H1 (cell line): ENCODE data around the gene EYA2.

ENCODE experiments used
- CHD1 ChIP-seq: IDR thresholded peaks from 2 replicates; pipeline ENCODE4 v1.6.1; 2012; ENCODE audit warnings: low read depth, low read length, improper control_type of control experiment
- CREB1 ChIP-seq: IDR thresholded peaks from 2 replicates; pipeline ENCODE4 v1.6.1; 2012; ENCODE audit warnings: inconsistent platforms
- CTCF ChIP-seq, 3 experiments: IDR thresholded peaks; 1 replicate in 2 of 3; 2 replicates in 1 of 3; pipeline versions ENCODE4 v1.5.1 to v1.6.1; 2011; ENCODE audit warnings: low read length in 3 of 3, mild to moderate bottlenecking in 3 of 3, inconsistent platforms in 2 of 3, low read depth in 1 of 3, moderate library complexity in 1 of 3; ENCODE audit not compliant: insufficient read depth in 1 of 3; ENCODE audit errors: control extremely low read depth in 1 of 3
- EP300 ChIP-seq, 2 experiments: IDR thresholded peaks; 1 replicate in 1 of 2; 2 replicates in 1 of 2; pipeline ENCODE4 v1.6.1; 2011 to 2012; ENCODE audit warnings: low read depth in 2 of 2, low read length in 2 of 2, mild to moderate bottlenecking in 2 of 2, borderline replicate concordance in 1 of 2, inconsistent platforms in 1 of 2, moderate library complexity in 1 of 2
- EZH2 ChIP-seq: fragments of 200-600 bp; sonication (generic); IDR thresholded peaks from 2 replicates; pipeline ENCODE4 v1.7.1; 2012; ENCODE audit warnings: low read depth, mild to moderate bottlenecking, moderate library complexity, low read length, inconsistent platforms; ENCODE audit not compliant: severe bottlenecking
- KDM1A ChIP-seq: fragments of 200-600, 300-600 bp; sonication (generic); IDR thresholded peaks from 2 replicates; pipeline ENCODE4 v1.7.1; 2016; ENCODE audit warnings: mild to moderate bottlenecking, low read length, borderline replicate concordance
- KDM5A ChIP-seq: fragments of 200-600 bp; IDR thresholded peaks from 2 replicates; pipeline ENCODE4 v1.7.1; 2012; ENCODE audit warnings: mild to moderate bottlenecking, low read length, inconsistent platforms, mixed read lengths
- MAFK ChIP-seq: IDR thresholded peaks from 2 replicates; pipeline ENCODE4 v1.6.1; 2012; ENCODE audit warnings: low read depth, mild to moderate bottlenecking, improper control_type of control experiment, low read length
- POLR2A ChIP-seq, 2 experiments: IDR thresholded peaks; 1 replicate in 1 of 2; 2 replicates in 1 of 2; pipeline ENCODE4 v1.6.1; 2011; ENCODE audit warnings: low read depth in 2 of 2, low read length in 2 of 2, mild to moderate bottlenecking in 2 of 2; ENCODE audit errors: control extremely low read depth in 1 of 2
- POLR2AphosphoS5 ChIP-seq: IDR thresholded peaks from 2 replicates; pipeline ENCODE4 v1.6.1; 2011; ENCODE audit warnings: low read depth, low read length
- TAF1 ChIP-seq: IDR thresholded peaks from 2 replicates; pipeline ENCODE4 v1.6.1; 2011; ENCODE audit warnings: mild to moderate bottlenecking, low read depth, low read length
- TF ChIP-seq, protein P1 (sequence below): IDR thresholded peaks from 2 replicates; pipeline ENCODE4 v1.6.1; 2012; ENCODE audit warnings: inconsistent platforms
- TF ChIP-seq, protein P2 (sequence below): IDR thresholded peaks from 2 replicates; pipeline ENCODE4 v1.6.1; 2011; ENCODE audit warnings: low read length, improper control_type of control experiment

- no peak for TF ChIP-seq CTCF (IDR thresholded peaks at IDR 0.05; ENCODE audit: control extremely low read depth in 1 of 3, insufficient read depth in 1 of 3, low read depth in 1 of 3, low read length in 3 of 3)
- TF ChIP-seq KDM1A: no peak
- TF ChIP-seq POLR2AphosphoS5: no peak
- no peak for TF ChIP-seq EZH2
- TF ChIP-seq CHD1: no peak
- no peak for TF ChIP-seq POLR2A (IDR thresholded peaks at IDR 0.05; ENCODE audit: control extremely low read depth in 1 of 2, low read depth in 2 of 2, low read length in 2 of 2)
- TF ChIP-seq, protein P1, sequence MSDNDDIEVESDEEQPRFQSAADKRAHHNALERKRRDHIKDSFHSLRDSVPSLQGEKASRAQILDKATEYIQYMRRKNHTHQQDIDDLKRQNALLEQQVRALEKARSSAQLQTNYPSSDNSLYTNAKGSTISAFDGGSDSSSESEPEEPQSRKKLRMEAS: no peak
- no peak for TF ChIP-seq TAF1
- TF ChIP-seq KDM5A: no peak
- no peak for TF ChIP-seq CREB1
- TF ChIP-seq, protein P2, sequence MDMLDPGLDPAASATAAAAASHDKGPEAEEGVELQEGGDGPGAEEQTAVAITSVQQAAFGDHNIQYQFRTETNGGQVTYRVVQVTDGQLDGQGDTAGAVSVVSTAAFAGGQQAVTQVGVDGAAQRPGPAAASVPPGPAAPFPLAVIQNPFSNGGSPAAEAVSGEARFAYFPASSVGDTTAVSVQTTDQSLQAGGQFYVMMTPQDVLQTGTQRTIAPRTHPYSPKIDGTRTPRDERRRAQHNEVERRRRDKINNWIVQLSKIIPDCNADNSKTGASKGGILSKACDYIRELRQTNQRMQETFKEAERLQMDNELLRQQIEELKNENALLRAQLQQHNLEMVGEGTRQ: no peak
- TF ChIP-seq MAFK: no peak
- no peak for TF ChIP-seq EP300 (IDR thresholded peaks at IDR 0.05; ENCODE audit: borderline replicate concordance in 1 of 2, low read depth in 2 of 2, low read length in 2 of 2)
Measured at GRCh38 chr20:46990017-46990595, 95.5 kb downstream of the EYA2 start.
